ENCODE results near the gene SLC35F3. TPM values are rescaled to one million over a fixed set of nuclear protein-coding genes. Genes with fewer than 3 reads are reported as not detected.
"Not testable (repeated sequence)": the region's sequence is repeated elsewhere in the genome, so short reads cannot be mapped to it uniquely, and the experiment has no call there.

SLC35F3 gene
- total RNA-seq, 2 donors from 2014 or later: 14.4 to 14.8 TPM

DNA sequence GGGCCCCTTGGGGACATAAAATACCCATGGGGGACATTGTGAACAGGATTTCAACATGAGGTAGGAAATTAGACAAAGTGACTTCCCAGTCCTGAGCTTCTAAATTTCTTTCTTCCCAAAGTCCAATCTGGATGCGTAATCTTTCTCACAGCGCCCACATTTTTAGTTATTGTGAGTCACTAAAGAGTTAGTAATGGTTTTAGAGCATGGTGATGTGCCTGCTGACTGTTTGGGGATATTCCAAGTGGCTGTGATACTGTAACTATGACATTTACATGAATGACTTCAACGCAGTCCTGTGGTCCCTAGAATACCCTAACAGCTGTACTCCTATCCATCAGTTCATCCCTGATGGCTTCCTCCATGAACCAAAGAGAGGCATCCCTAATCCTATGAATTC lies 244.7 kb downstream of the SLC35F3 start:
- Histone ChIP-seq H3K9me3 (ENCODE audit: control insufficient read depth, low read length) (peaks cover 5% of the 10 kb centered on the region), H3K4me3 (ENCODE audit: low read length) (no peak overlapping the region), H3K27ac (ENCODE audit: low read depth, low read length) (no peak overlapping the region), H3K36me3 (ENCODE audit: control insufficient read depth, insufficient read depth, low read length) (no peaks in the 10 kb centered on the region), H3K9ac (ENCODE audit: extremely low read depth, low read length, poor library complexity, severe bottlenecking) (no peak overlapping the region), H3K4me1 (ENCODE audit: control insufficient read depth, insufficient read depth, low read length) (no peaks in the 10 kb centered on the region), H3K27me3 (ENCODE audit: control insufficient read depth, insufficient read depth, low read length, poor library complexity, severe bottlenecking) (no peaks in the 10 kb centered on the region)
- H3K27me3 Mint-ChIP-seq (ENCODE audit: insufficient read depth): no peaks in the 10 kb centered on the region
- H3K36me3 Mint-ChIP-seq (ENCODE audit: low read depth): no peaks in the 10 kb centered on the region
- no peak overlapping the region for H3K27ac Mint-ChIP-seq
- peaks cover 9% of the 10 kb centered on the region for H3K9me3 Mint-ChIP-seq
- TF ChIP-seq, protein P1, sequence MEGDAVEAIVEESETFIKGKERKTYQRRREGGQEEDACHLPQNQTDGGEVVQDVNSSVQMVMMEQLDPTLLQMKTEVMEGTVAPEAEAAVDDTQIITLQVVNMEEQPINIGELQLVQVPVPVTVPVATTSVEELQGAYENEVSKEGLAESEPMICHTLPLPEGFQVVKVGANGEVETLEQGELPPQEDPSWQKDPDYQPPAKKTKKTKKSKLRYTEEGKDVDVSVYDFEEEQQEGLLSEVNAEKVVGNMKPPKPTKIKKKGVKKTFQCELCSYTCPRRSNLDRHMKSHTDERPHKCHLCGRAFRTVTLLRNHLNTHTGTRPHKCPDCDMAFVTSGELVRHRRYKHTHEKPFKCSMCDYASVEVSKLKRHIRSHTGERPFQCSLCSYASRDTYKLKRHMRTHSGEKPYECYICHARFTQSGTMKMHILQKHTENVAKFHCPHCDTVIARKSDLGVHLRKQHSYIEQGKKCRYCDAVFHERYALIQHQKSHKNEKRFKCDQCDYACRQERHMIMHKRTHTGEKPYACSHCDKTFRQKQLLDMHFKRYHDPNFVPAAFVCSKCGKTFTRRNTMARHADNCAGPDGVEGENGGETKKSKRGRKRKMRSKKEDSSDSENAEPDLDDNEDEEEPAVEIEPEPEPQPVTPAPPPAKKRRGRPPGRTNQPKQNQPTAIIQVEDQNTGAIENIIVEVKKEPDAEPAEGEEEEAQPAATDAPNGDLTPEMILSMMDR (conservative IDR thresholded peaks at IDR 0.05): no peak
- peaks cover 17% of the 10 kb centered on the region for H3K4me1 Mint-ChIP-seq
- DNase-seq: no peak
- WGBS, 2 experiments (ENCODE audit: insufficient coverage in 1 of 2, insufficient read length in 1 of 2): 59 to 78% methylated on average over 2 to 3 of the region's 3 CpGs
- no peak overlapping the region for H3K4me3 Mint-ChIP-seq

DNA sequence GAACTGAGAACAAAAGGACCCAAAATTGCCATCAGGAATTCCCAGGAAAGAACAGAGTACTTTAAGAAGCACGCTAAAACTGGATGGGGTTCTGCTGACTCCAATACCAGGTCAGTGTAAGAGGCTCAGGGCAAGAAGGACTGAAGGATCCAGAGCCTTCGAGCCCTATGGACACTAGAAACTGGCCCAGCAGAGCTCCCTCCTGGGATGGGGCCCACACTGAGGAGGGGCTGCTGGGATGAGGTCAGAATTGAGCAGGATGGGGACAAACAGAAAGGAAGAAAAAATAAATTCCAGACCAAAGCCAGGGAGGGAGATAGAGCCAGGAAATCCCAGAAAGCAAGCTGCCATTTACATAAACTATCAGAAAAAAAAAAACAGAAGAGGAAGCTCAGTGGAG lies 246.4 kb downstream of the SLC35F3 start:
- H3K36me3 ChIP-seq (ENCODE audit: control insufficient read depth, insufficient read depth, low read length): no peaks in the 10 kb centered on the region
- no peak overlapping the region for H3K4me3 Mint-ChIP-seq
- H3K36me3 Mint-ChIP-seq (ENCODE audit: low read depth): no peaks in the 10 kb centered on the region
- peak; percentile 52 for DNase-seq
- H3K4me1 ChIP-seq (ENCODE audit: control insufficient read depth, insufficient read depth, low read length): no peaks in the 10 kb centered on the region
- TF ChIP-seq, protein P1 (conservative IDR thresholded peaks at IDR 0.05): no peak
- peaks cover 17% of the 10 kb centered on the region for H3K4me1 Mint-ChIP-seq
- H3K27ac Mint-ChIP-seq: peak overlapping the region; percentile 29
- H3K27me3 ChIP-seq (ENCODE audit: control insufficient read depth, insufficient read depth, low read length, poor library complexity, severe bottlenecking): no peaks in the 10 kb centered on the region
- no peak overlapping the region for H3K27ac ChIP-seq (ENCODE audit: low read depth, low read length)
- H3K9me3 ChIP-seq (ENCODE audit: control insufficient read depth, low read length): peaks cover 5% of the 10 kb centered on the region
- H3K4me3 ChIP-seq (ENCODE audit: low read length): no peak overlapping the region
- H3K27me3 Mint-ChIP-seq (ENCODE audit: insufficient read depth): no peaks in the 10 kb centered on the region
- peaks cover 9% of the 10 kb centered on the region for H3K9me3 Mint-ChIP-seq
- H3K9ac ChIP-seq (ENCODE audit: extremely low read depth, low read length, poor library complexity, severe bottlenecking): no peak overlapping the region
- 94% methylated on average over 2 of the region's 2 CpGs; no CpG with 5 or more reads in 1 of the 2 experiments for WGBS, 2 experiments (ENCODE audit: insufficient coverage in 1 of 2, insufficient read length in 1 of 2)

DNA sequence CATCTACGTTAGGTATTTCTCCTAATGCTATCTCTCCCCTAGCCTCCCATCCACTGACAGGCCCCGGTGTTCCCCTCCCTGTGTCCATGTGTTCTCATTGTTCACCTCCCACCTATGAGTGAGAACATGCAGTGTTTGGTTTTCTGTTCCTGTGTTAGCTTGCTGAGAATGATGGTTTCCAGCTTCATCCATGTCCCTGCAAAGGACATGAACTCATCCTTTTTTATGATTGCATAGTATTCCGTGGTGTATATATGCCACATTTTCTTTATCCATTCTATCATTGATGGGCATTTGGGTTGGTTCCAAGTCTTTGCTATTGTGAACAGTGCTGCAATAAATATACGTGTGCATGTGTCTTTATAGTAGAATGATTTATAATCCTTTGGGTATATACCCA lies 247.9 kb downstream of the SLC35F3 start:
- not testable (repeated sequence) for H3K27ac ChIP-seq (ENCODE audit: low read depth, low read length); H3K27me3 Mint-ChIP-seq (ENCODE audit: insufficient read depth); H3K4me1 ChIP-seq (ENCODE audit: control insufficient read depth, insufficient read depth, low read length); H3K9me3 Mint-ChIP-seq; H3K4me3 Mint-ChIP-seq; H3K36me3 Mint-ChIP-seq (ENCODE audit: low read depth); H3K4me3 ChIP-seq (ENCODE audit: low read length); H3K9me3 ChIP-seq (ENCODE audit: control insufficient read depth, low read length); H3K27me3 ChIP-seq (ENCODE audit: control insufficient read depth, insufficient read depth, low read length, poor library complexity, severe bottlenecking); H3K27ac Mint-ChIP-seq; H3K36me3 ChIP-seq (ENCODE audit: control insufficient read depth, insufficient read depth, low read length); DNase-seq; H3K9ac ChIP-seq (ENCODE audit: extremely low read depth, low read length, poor library complexity, severe bottlenecking)
- 95 to 100% methylated on average over 1 to 3 of the region's 4 CpGs for WGBS, 2 experiments (ENCODE audit: insufficient coverage in 1 of 2, insufficient read length in 1 of 2)
- peaks cover 17% of the 10 kb centered on the region for H3K4me1 Mint-ChIP-seq
